IMR-90 (cell line): ENCODE results near the gene GATAD2A. TPM values are rescaled to one million over a fixed set of nuclear protein-coding genes. Genes with fewer than 3 reads are reported as not detected.
"Not testable (repeated sequence)": the region's sequence is repeated elsewhere in the genome, so short reads cannot be mapped to it uniquely, and the experiment has no call there.

Source experiments
- ATAC-seq: fragments of 200-7000 bp; cut with Tn5 transposase; 2 replicates; pipeline ENCODE4 v1.9.1; 2020; ENCODE audit warnings: low read depth, mild to moderate bottlenecking, moderate library complexity
- BruUV-seq: library from RNA; stranded (reverse); fragments of 400-500 nt; replicated peaks from 2 replicates; lab custom pipeline; 2021; lab: Mats Ljungman, UMichigan
- CTCF ChIA-PET: fragments of 300-600 bp; formaldehyde crosslinking; extraction: SDS; loops from one replicate; lab custom pipeline; 2021; ENCODE audit warnings: antibody characterized with exemption; lab: Yijun Ruan, JAX
- POLR2A ChIA-PET: fragments of 300-600 bp; sonication (Branson Sonifier 250); formaldehyde crosslinking; loops from one replicate; lab custom pipeline; 2022; ENCODE audit warnings: antibody characterized with exemption; ENCODE audit not compliant: unreplicated experiment; lab: Charles Lee
- DNase-seq: peaks from one replicate; pipeline ENCODE4 v3.0.0; 2013
- H2AFZ ChIP-seq: replicated peaks from 2 replicates; pipeline ENCODE3; 2013; ENCODE audit warnings: low read length, mild to moderate bottlenecking; ENCODE audit not compliant: poor library complexity
- H2AK5ac ChIP-seq: 2 replicates; pipeline ENCODE4 v1.6.1; 2013; ENCODE audit warnings: low read depth, low read length, inconsistent platforms
- H2AK9ac ChIP-seq: replicated peaks from 2 replicates; pipeline ENCODE3; 2013; ENCODE audit warnings: mild to moderate bottlenecking, low read depth, low read length, moderate library complexity; ENCODE audit not compliant: poor library complexity
- H2BK120ac ChIP-seq: 2 replicates; pipeline ENCODE4 v1.6.1; 2013; ENCODE audit warnings: low read depth, low read length, inconsistent platforms
- H2BK15ac ChIP-seq: 3 replicates; pipeline ENCODE4 v1.6.1; 2013; ENCODE audit warnings: low read depth, low read length, inconsistent platforms
- H2BK20ac ChIP-seq: 2 replicates; pipeline ENCODE4 v1.6.1; 2013; ENCODE audit warnings: low read depth, mild to moderate bottlenecking, inconsistent platforms, low read length, moderate library complexity
- H2BK5ac ChIP-seq: 2 replicates; pipeline ENCODE4 v1.6.1; 2013; ENCODE audit warnings: mild to moderate bottlenecking, low read depth, low read length, inconsistent platforms; ENCODE audit not compliant: poor library complexity, severe bottlenecking
- H3K14ac ChIP-seq: replicated peaks from 2 replicates; pipeline ENCODE4 v1.6.1; 2013; ENCODE audit warnings: low read depth, low read length, inconsistent platforms
- H3K18ac ChIP-seq: 2 replicates; pipeline ENCODE4 v1.6.1; 2013; ENCODE audit warnings: low read depth, low read length, control low read depth
- H3K23ac ChIP-seq: 2 replicates; pipeline ENCODE4 v1.6.1; 2013; ENCODE audit warnings: low read depth, low read length, inconsistent platforms
- H3K27ac ChIP-seq: 2 replicates; pipeline ENCODE4 v1.5.1; 2013; ENCODE audit warnings: mild to moderate bottlenecking, control low read depth, low read length; ENCODE audit not compliant: insufficient read depth
- H3K27me3 ChIP-seq: 2 replicates; pipeline ENCODE4 v1.6.1; 2013; ENCODE audit warnings: low read length; ENCODE audit not compliant: control insufficient read depth, insufficient read depth
- H3K36me3 ChIP-seq: 2 replicates; pipeline ENCODE4 v1.6.1; 2013; ENCODE audit warnings: low read length, mixed read lengths; ENCODE audit not compliant: control insufficient read depth, insufficient read depth
- H3K4ac ChIP-seq: 2 replicates; pipeline ENCODE4 v1.6.1; 2013; ENCODE audit warnings: low read depth, low read length, inconsistent platforms
- H3K4me1 ChIP-seq: 2 replicates; pipeline ENCODE4 v1.6.1; 2013; ENCODE audit warnings: low read length, mixed read lengths; ENCODE audit not compliant: control insufficient read depth, insufficient read depth
- H3K4me2 ChIP-seq: 2 replicates; pipeline ENCODE4 v1.6.1; 2013; ENCODE audit warnings: low read depth, mild to moderate bottlenecking, control low read depth, low read length, moderate library complexity
- H3K4me3 ChIP-seq: 2 replicates; pipeline ENCODE4 v1.5.1; 2013; ENCODE audit warnings: low read depth, mild to moderate bottlenecking, control low read depth, low read length, moderate library complexity; ENCODE audit not compliant: insufficient read depth
- H3K56ac ChIP-seq: 2 replicates; pipeline ENCODE4 v1.6.1; 2013; ENCODE audit warnings: low read length, inconsistent platforms; ENCODE audit not compliant: insufficient read depth; ENCODE audit errors: extremely low read depth
- H3K79me1 ChIP-seq, 2 experiments: 2 replicates each; pipeline ENCODE4 v1.6.1; 2013; ENCODE audit warnings: low read length in 2 of 2, inconsistent platforms in 1 of 2, low read depth in 1 of 2
- H3K9ac ChIP-seq: 2 replicates; pipeline ENCODE4 v1.6.1; 2013; ENCODE audit warnings: low read depth, low read length, control low read depth
- H3K9me1 ChIP-seq: 2 replicates; pipeline ENCODE4 v1.6.1; 2013; ENCODE audit warnings: low read length, inconsistent platforms; ENCODE audit not compliant: insufficient read depth
- H3K9me3 ChIP-seq: 2 replicates; pipeline ENCODE4 v1.6.1; 2013; ENCODE audit warnings: low read length; ENCODE audit not compliant: control insufficient read depth, insufficient read depth
- H4K20me1 ChIP-seq: 2 replicates; pipeline ENCODE4 v1.6.1; 2013; ENCODE audit warnings: low read length, inconsistent platforms; ENCODE audit not compliant: insufficient read depth
- H4K5ac ChIP-seq: 2 replicates; pipeline ENCODE4 v1.6.1; 2013; ENCODE audit warnings: mild to moderate bottlenecking, low read depth, low read length, control low read depth
- H4K8ac ChIP-seq, 2 experiments: 2 replicates each; pipeline ENCODE4 v1.6.1; 2013; ENCODE audit warnings: low read depth in 2 of 2, low read length in 2 of 2, control low read depth in 1 of 2, inconsistent platforms in 1 of 2
- H4K91ac ChIP-seq: 2 replicates; pipeline ENCODE4 v1.6.1; 2013; ENCODE audit warnings: low read depth, low read length, inconsistent platforms; ENCODE audit not compliant: insufficient read depth
- WGBS, 2 experiments: methylation state at CpG; one replicate each; pipeline versions ENCODE4 v1.1.5 to v1.1.7; 2013; ENCODE audit warnings: missing lambda C conversion rate in 2 of 2; ENCODE audit not compliant: insufficient read length in 1 of 2; ENCODE audit errors: extremely low coverage in 2 of 2; 5-methylcytosine and 5-hydroxymethylcytosine counted together
- dilution Hi-C: fragments of 300-500 bp; cut with HindIII; formaldehyde crosslinking; loops from one replicate; pipeline ENCODE4 v1.14.3; 2018; ENCODE audit warnings: low sequenced_read_pairs; ENCODE audit not compliant: unreplicated experiment
- in situ Hi-C: fragments of 300-500 bp; cut with MboI; formaldehyde crosslinking; loops from 3 replicates; pipeline ENCODE4 v1.14.3; 2019; ENCODE audit warnings: low sequenced_read_pairs, inconsistent platforms, mixed read lengths
- intact Hi-C: fragments of 100-400 bp; cut with micrococcal nuclease; formaldehyde crosslinking; loops from 2 replicates; pipeline ENCODE4 v1.10.0; 2022
- polyA plus RNA-seq, 3 experiments: library from polyadenylated mRNA; depleted of rRNA; stranded (reverse); fragments of >200 nt; gene quantifications; 2 replicates each; pipeline ENCODE4 v1.2.3, GENCODE V29; 2012; ENCODE audit warnings: low replicate concordance in 1 of 3
- total RNA-seq: library from RNA; depleted of rRNA; stranded (reverse); fragments of >200 nt; gene quantifications from 2 replicates; pipeline ENCODE4 v1.2.3, GENCODE V29; 2012

Gene GATAD2A
- total and polyA plus RNA-seq, 2 of the 4 experiments (the other 2 are of a cell fraction): 23.5 to 33.2 TPM

DNA sequence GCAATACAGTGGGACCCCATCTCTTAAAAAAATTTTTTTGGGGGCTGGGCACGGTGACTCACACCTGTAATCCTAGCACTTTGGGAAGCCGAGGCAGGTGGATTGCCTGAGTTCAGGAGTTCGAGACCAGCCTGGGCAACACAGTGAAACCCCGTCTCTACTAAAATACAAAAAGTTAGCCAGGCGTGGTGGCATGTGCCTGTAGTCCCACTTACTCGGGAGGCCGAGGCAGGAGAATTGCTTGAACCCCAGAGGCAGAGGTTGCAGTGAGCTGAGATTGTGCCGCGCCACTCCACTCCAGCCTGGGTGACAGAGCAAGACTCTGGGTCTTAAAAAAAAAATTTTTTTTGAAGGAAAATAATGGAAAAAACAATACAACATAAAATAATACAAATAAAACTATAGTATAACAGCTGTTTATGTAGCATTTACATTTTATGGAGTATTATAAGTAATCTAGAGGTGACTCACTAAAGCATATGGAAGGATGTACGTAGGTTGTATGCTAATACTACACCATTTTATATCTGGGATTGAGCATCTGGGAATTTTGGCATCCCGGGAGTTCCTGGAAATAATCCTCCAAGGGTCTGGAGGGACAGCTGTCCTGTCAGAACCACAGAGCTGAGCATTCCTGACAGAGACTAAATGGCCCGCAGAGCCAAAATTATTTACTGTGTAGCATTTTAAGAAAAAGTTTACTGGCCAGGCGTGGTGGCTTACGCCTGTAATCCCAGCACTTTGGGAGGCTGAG is 49.9 kb downstream of the GATAD2A start:
- H3K14ac ChIP-seq, H2BK120ac ChIP-seq, dilution Hi-C loops, H3K4me3 ChIP-seq, H3K36me3 ChIP-seq, H2BK20ac ChIP-seq, H3K4ac ChIP-seq, H3K27me3 ChIP-seq, H2BK5ac ChIP-seq, H3K56ac ChIP-seq, H4K91ac ChIP-seq, POLR2A ChIA-PET, H4K8ac ChIP-seq, H3K18ac ChIP-seq, H2AK9ac ChIP-seq, H2BK15ac ChIP-seq, BruUV-seq, H4K5ac ChIP-seq, H2AK5ac ChIP-seq, H3K9ac ChIP-seq, H3K9me3 ChIP-seq, H3K23ac ChIP-seq, H3K27ac ChIP-seq, H2AFZ ChIP-seq, ATAC-seq, DNase-seq, in situ Hi-C loops, H3K4me2 ChIP-seq, CTCF ChIA-PET, intact Hi-C loops: not testable (repeated sequence)
- WGBS, 2 experiments: 97% methylated on average over 6 of the region's 14 CpGs; no CpG with 5 or more reads in 1 of the 2 experiments
- Histone ChIP-seq H3K79me1 (peaks cover 29 to 73% of the 10 kb centered on the region in 2 experiments), H3K9me1 (peaks cover 54% of the 10 kb centered on the region), H3K4me1 (peaks cover 23% of the 10 kb centered on the region), H4K20me1 (peaks cover 70% of the 10 kb centered on the region)
